Effector memory CD4-positive, alpha-beta T cell (primary cell): ENCODE data around the gene DACH1.

Source experiments
- DNase-seq, 3 donors: peaks; one replicate each; pipeline ENCODE4 v3.0.0-alpha.2; 2020
- H3K27ac ChIP-seq: 2 replicates; pipeline ENCODE4 v1.7.0; 2013; ENCODE audit warnings: mild to moderate bottlenecking, low read length, moderate library complexity; ENCODE audit not compliant: insufficient read depth, poor library complexity, severe bottlenecking
- H3K27me3 ChIP-seq: replicated peaks from 2 replicates; pipeline ENCODE4 v1.7.0; 2013; ENCODE audit warnings: mild to moderate bottlenecking, low read length; ENCODE audit not compliant: insufficient read depth, control insufficient read depth, poor library complexity, severe bottlenecking
- H3K36me3 ChIP-seq: 2 replicates; pipeline ENCODE4 v1.7.0; 2013; ENCODE audit warnings: mild to moderate bottlenecking, low read length, moderate library complexity; ENCODE audit not compliant: control insufficient read depth, insufficient read depth
- H3K4me1 ChIP-seq: 2 replicates; pipeline ENCODE4 v1.7.0; 2013; ENCODE audit warnings: low read length, mild to moderate bottlenecking; ENCODE audit not compliant: control insufficient read depth, insufficient read depth, poor library complexity, severe bottlenecking
- H3K4me3 ChIP-seq: 2 replicates; pipeline ENCODE4 v1.7.0; 2013; ENCODE audit warnings: low read length, low read depth, mild to moderate bottlenecking; ENCODE audit not compliant: insufficient read depth, poor library complexity, severe bottlenecking
- H3K9me3 ChIP-seq: 2 replicates; pipeline ENCODE4 v1.7.0; 2013; ENCODE audit warnings: mild to moderate bottlenecking, low read length, moderate library complexity; ENCODE audit not compliant: control insufficient read depth

Gene DACH1

DNA sequence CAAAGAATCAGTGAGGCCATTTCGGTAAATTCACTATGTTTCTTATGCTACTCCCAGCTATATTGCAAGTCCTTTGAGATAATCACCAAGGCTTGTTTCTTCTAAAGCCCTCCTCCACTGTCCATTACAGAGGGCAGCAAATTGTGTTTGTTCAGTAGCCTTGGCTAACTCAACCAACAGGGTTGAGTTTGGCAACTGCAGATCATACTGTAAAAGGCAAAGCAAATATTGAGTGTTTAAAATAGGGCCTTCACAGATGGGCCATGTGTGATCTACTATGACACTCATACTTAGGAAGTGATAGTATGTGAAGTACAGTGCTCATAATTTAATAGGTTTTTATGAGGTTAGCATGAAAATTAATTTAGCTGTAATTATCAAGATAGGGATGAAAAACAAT, 171.3 kb downstream of the DACH1 start:
- Histone ChIP-seq H3K36me3 (no peaks in the 10 kb centered on the region), H3K27me3 (no peaks in the 10 kb centered on the region), H3K4me3 (no peak overlapping the region), H3K9me3 (no peaks in the 10 kb centered on the region), H3K4me1 (no peaks in the 10 kb centered on the region), H3K27ac (no peak overlapping the region)
- no peak for DNase-seq

DNA sequence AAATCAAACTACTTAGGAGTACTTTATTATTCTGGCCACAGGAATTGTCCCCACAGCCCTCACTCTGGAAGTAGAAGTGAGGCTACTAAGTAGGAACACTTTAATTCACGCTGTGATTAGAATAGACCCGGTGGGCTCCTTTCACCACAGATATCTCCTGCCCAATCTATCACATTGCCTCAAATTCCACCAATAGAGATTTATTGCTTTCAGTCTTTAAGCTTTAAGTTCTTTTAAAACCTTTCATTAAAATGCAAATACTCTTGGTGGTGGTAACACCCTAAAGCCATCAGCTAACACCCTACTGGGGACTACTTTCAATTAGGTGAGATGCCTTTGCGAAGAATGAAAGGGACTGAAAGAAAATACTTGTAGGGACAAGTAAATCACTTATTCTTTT, 181.9 kb downstream of the DACH1 start:
- Histone ChIP-seq H3K9me3 (no peaks in the 10 kb centered on the region), H3K36me3 (no peaks in the 10 kb centered on the region), H3K27ac (no peak overlapping the region), H3K4me3 (no peak overlapping the region), H3K4me1 (no peaks in the 10 kb centered on the region), H3K27me3 (no peaks in the 10 kb centered on the region)
- DNase-seq = no peak

DNA sequence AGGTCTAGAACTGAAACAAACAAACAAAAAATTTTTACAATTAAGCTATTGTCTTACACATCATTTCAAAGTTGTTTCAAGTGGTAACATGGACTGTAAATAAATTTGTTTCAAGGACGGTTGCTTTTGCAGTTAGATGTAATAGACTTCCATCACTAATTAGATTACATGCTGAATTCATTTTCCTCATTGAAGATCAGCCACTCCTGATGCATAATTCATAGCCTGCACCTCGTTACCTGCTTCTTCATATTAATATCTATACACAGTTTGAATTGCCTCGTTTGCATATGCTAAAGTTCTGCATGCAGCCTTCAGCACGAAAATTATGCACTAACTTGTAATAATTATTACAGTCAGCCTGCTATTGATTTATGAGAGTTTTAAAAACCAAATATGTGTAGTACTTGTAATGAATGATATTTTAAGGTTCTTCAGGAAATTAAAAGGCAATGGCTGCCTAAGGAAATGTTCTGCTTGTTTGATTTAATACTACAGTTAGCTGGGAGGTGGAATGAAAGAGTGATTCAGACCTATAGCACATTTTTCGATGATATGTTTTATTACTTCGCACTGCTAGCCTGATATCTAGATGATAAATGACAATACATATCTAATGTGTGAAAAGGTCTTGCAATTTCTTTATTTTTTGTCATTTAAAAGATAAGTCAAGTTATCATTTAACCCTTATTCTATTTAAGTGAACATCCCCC, 184.9 kb downstream of the DACH1 start:
- Histone ChIP-seq H3K4me3 (no peak overlapping the region), H3K27ac (no peak overlapping the region), H3K9me3 (no peaks in the 10 kb centered on the region), H3K4me1 (no peaks in the 10 kb centered on the region), H3K36me3 (no peaks in the 10 kb centered on the region), H3K27me3 (no peaks in the 10 kb centered on the region)
- DNase-seq = no peak

DNA sequence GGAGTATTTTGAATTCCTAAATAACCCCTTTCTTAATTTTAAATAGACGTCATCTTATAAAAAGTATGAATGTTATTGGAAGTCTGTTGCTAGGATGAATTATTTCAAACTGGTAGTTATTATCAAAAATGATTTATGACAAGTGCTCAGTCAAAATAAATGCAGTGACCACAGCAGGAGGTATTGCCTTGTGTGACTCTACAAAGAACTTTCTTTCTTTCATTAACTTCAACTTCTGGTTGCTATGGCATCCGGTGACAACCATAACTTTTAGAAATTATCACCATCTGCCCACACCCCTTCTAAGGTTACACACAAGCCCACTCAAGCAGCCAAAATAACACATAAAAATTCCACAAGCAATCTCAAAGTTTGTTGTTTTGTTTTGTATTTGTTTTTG, 189.9 kb downstream of the DACH1 start:
- Histone ChIP-seq H3K4me3 (no peak overlapping the region), H3K27ac (no peak overlapping the region), H3K4me1 (no peaks in the 10 kb centered on the region), H3K9me3 (no peaks in the 10 kb centered on the region), H3K36me3 (no peaks in the 10 kb centered on the region), H3K27me3 (no peaks in the 10 kb centered on the region)
- no peak for DNase-seq

DNA sequence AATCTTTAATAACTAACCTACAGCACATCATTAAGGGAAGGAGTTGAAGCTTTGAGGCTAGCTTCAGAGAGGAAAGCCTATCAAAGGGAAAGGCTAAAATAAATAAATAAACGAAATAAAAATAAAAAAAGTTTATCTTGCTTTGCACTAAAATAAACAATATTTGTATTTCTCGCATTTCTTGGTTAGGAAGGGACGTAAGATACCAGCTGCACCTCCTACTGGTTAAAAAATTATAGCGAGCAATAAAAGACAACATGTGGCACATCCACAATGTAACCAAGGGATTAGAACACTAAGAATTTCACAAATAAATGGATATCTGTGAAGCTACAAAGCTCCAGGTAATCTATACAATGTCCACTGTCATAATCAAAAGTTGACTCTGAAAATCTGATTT, 194.5 kb downstream of the DACH1 start:
- Histone ChIP-seq H3K27ac (no peak overlapping the region), H3K27me3 (no peaks in the 10 kb centered on the region), H3K9me3 (no peaks in the 10 kb centered on the region), H3K36me3 (no peaks in the 10 kb centered on the region), H3K4me3 (no peak overlapping the region), H3K4me1 (no peaks in the 10 kb centered on the region)
- no peak for DNase-seq

DNA sequence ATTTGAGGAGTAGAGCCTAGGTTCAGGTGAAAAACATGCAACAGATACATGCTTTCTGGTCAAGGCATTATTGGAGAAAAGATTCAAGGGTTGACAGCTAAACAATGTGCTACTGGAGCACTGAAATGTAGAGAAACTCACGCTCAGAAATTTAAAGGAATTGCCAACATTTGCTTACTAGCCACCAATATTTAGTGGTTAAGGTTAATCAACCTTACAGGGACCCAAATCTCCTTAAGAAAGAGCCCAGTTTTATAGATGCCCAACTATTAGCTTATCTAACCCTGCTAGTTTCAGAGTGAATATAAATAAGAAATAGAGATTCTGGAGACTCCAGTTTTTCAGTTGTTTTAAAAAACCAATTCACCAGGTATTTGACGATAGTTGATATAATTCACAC, 203.6 kb downstream of the DACH1 start:
- no peak overlapping the region for H3K4me3 ChIP-seq
- no peak overlapping the region for H3K27ac ChIP-seq
- H3K36me3 ChIP-seq = no peaks in the 10 kb centered on the region
- H3K9me3 ChIP-seq = no peaks in the 10 kb centered on the region
- no peak for DNase-seq
- no peaks in the 10 kb centered on the region for H3K27me3 ChIP-seq
- H3K4me1 ChIP-seq = no peaks in the 10 kb centered on the region

DNA sequence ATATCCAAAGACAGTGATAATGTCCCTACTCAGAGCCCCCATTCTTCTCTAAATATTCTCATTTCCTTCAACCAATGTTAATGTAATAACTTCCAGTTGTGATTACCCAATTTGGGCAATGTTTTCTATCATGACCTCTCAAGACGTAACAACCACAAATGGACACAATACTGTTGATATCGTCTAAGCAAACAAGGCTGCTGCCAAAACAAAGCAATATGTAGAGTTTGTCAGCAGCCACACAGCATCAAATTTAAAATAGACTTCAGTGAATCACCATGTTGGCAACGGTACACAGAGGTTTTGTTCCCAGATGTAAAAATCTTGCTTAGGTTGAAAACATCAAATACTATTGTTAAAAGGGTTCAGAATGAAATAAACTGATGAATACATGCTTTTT, 205.1 kb downstream of the DACH1 start:
- DNase-seq = no peak
- Histone ChIP-seq H3K9me3 (no peaks in the 10 kb centered on the region), H3K4me3 (no peak overlapping the region), H3K27ac (no peak overlapping the region), H3K36me3 (no peaks in the 10 kb centered on the region), H3K27me3 (no peaks in the 10 kb centered on the region), H3K4me1 (no peaks in the 10 kb centered on the region)

DNA sequence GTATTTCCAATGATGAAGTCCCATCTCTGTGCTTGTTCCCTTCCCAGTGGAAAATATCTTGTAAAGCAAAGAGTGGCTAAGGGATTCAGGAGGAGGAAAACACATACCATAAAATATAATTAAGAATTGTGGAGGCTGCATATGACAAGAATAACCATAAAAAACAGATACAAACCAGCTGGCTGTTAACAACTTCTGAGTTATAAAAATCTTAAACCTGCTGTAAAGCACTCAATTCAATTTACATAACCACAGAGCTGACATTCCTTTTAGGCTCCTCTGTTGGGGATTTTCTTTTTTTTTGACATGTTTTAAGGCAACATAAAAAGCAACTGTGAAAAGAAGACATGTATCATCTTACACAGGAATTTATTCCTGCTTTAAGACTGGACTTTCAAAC, 207.6 kb downstream of the DACH1 start:
- H3K27me3 ChIP-seq = no peaks in the 10 kb centered on the region
- no peak overlapping the region for H3K27ac ChIP-seq
- H3K4me3 ChIP-seq = no peak overlapping the region
- no peaks in the 10 kb centered on the region for H3K36me3 ChIP-seq
- H3K4me1 ChIP-seq = no peaks in the 10 kb centered on the region
- no peak for DNase-seq
- no peaks in the 10 kb centered on the region for H3K9me3 ChIP-seq

DNA sequence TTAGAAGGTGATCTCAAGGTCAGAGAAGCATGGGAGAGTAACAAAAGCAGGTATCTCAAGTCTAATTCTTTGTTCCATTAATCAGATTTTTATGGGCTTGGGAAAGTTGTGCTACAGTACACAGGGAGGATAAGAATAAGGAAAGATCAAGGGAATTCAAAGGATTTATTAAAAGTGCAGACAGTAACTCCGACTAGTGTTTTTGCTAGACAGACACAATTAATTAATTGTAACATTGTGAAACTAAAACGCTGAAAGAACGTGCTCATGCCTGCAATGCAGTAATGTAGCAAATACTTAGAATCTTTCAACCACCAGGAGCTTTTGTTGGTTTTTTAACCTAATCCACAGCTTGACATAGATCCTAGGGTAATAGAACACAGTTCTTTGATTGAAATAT, 221.5 kb downstream of the DACH1 start:
- Histone ChIP-seq H3K4me1 (no peaks in the 10 kb centered on the region), H3K4me3 (no peak overlapping the region), H3K9me3 (no peaks in the 10 kb centered on the region), H3K36me3 (no peaks in the 10 kb centered on the region), H3K27me3 (no peaks in the 10 kb centered on the region), H3K27ac (no peak overlapping the region)
- DNase-seq = no peak

DNA sequence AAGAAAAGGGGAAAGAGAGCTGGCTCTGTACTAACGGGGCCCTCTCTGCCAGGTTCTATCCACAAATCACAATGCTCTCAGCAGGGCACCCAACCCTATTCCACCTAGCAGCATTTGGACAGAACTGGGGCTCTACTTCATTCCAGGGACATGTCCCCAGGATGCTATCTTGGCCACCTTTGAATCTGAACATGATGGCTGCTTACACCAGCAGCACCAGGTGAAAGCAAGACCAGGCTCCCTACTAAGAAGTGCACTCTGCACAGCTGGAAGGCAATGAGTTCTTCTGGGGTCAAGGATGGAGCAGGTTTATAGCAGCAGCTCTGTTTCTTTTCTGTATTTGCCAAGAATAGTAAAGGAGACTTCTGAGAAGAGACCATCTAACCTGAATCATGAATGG, 222.4 kb downstream of the DACH1 start:
- Histone ChIP-seq H3K27me3 (no peaks in the 10 kb centered on the region), H3K4me1 (no peaks in the 10 kb centered on the region), H3K36me3 (no peaks in the 10 kb centered on the region), H3K27ac (no peak overlapping the region), H3K4me3 (no peak overlapping the region), H3K9me3 (no peaks in the 10 kb centered on the region)
- DNase-seq = no peak
